Brain microvascular endothelial cell (primary cell): ENCODE results near the gene DAG1.

ENCODE experiments used
- DNase-seq: peaks from one replicate; pipeline ENCODE4 v3.0.0-alpha.2; 2020
- H3K27ac ChIP-seq: fragments of 250-450 bp; sonication (Bioruptor Pico); 2 replicates; pipeline ENCODE4 v1.5.1; 2020; ENCODE audit warnings: mild to moderate bottlenecking, moderate library complexity
- H3K27me3 ChIP-seq: fragments of 250-450 bp; sonication (Bioruptor Pico); replicated peaks from 2 replicates; pipeline ENCODE4 v1.5.1; 2020; ENCODE audit warnings: mild to moderate bottlenecking
- H3K36me3 ChIP-seq: fragments of 250-450 bp; sonication (Bioruptor Pico); replicated peaks from 2 replicates; pipeline ENCODE4 v1.5.1; 2020; ENCODE audit warnings: mild to moderate bottlenecking
- H3K4me3 ChIP-seq: 2 replicates; pipeline ENCODE4 v1.5.1; 2011; ENCODE audit warnings: low read depth, mild to moderate bottlenecking, control low read depth, low read length, moderate library complexity
- in situ Hi-C: cut with HindIII; loops from 2 replicates; pipeline ENCODE4 v1.10.0; 2017; ENCODE audit warnings: low sequenced_read_pairs, low pct_ligation_motif_present
- TF ChIP-seq, protein P1 (sequence below): IDR thresholded peaks from 2 replicates; pipeline ENCODE4 v1.5.1; 2011; ENCODE audit warnings: low read depth, mild to moderate bottlenecking, moderate library complexity, low read length, control low read depth, inconsistent platforms; ENCODE audit errors: missing control alignments

Gene DAG1

GRCh38 chr3:49567406-49567805 is 97.3 kb downstream of the DAG1 start:
- TF ChIP-seq, protein P1, sequence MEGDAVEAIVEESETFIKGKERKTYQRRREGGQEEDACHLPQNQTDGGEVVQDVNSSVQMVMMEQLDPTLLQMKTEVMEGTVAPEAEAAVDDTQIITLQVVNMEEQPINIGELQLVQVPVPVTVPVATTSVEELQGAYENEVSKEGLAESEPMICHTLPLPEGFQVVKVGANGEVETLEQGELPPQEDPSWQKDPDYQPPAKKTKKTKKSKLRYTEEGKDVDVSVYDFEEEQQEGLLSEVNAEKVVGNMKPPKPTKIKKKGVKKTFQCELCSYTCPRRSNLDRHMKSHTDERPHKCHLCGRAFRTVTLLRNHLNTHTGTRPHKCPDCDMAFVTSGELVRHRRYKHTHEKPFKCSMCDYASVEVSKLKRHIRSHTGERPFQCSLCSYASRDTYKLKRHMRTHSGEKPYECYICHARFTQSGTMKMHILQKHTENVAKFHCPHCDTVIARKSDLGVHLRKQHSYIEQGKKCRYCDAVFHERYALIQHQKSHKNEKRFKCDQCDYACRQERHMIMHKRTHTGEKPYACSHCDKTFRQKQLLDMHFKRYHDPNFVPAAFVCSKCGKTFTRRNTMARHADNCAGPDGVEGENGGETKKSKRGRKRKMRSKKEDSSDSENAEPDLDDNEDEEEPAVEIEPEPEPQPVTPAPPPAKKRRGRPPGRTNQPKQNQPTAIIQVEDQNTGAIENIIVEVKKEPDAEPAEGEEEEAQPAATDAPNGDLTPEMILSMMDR: no peak

DNA sequence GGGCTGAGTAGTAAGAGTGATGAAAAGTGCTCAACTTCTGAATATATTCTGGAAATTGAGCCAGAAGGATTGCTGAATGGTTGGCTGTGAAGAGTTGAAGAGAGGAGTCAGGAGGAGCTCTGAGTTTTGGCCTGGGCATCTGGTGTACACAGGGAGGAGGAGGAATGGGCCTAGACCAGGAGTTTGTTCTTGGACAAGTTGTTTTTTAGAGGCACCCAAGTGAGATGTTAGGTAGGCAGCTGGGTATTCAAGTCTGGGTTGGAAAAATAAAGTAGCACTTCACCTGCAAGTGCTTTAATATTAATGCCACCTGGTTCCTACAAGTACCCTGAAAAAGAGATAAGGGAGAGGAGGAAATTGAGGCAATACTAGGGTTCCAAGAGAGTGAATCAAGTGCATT is 98.9 kb downstream of the DAG1 start:
- TF ChIP-seq, protein P1: no peak

More at GRCh38 chr3:49567406-49567805, 97.3 kb downstream of the DAG1 start:
- H3K4me3 ChIP-seq: no peak overlapping the region
- no peak for DNase-seq
- no peaks in the 10 kb centered on the region for H3K27me3 ChIP-seq
- H3K27ac ChIP-seq: no peak overlapping the region
- H3K36me3 ChIP-seq: no peaks in the 10 kb centered on the region
- in situ Hi-C loops: loop anchor here (25.0 kb wide), 1 partner anchor 95 kb away; the partner anchor contains the start of gene APEH

GRCh38 chr3:49570028-49570654 is 100.1 kb downstream of the DAG1 start:
- in situ Hi-C loops: loop anchor here (25.0 kb wide), 1 partner anchor 92 kb away; the partner anchor contains the start of gene APEH
- TF ChIP-seq, protein P1: no peak
- Histone ChIP-seq H3K27me3 (no peaks in the 10 kb centered on the region), H3K4me3 (no peak overlapping the region), H3K27ac (no peak overlapping the region), H3K36me3 (no peaks in the 10 kb centered on the region)
- no peak for DNase-seq

More for the DNA sequence above, 98.9 kb downstream of the DAG1 start:
- no peak for DNase-seq
- no peaks in the 10 kb centered on the region for H3K27me3 ChIP-seq
- H3K27ac ChIP-seq: no peak overlapping the region
- no peak overlapping the region for H3K4me3 ChIP-seq
- no peaks in the 10 kb centered on the region for H3K36me3 ChIP-seq
- in situ Hi-C loops: loop anchor here (25.0 kb wide), 1 partner anchor 93 kb away; the partner anchor contains the start of gene APEH

DNA sequence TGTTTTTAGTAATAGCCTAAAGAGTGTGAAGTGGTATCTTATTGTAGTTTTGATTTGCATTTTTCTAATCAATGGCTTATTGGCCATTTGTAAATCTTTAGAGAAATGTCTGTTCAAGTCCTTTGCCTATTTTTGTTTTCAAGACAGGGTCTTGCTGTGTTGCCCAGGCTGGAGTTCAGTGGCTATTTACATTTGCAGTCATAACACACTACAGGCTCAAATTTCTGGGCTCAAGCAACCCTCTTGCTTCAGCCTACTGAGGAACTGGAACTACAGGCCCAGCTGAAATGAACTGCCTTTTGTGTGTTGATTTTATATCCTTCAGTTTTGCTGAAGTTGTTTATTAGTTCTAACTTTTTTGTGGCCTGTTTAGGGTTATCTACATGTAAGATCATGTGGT is 112.1 kb downstream of the DAG1 start:
- Histone ChIP-seq H3K4me3 (no peak overlapping the region), H3K27ac (no peak overlapping the region), H3K27me3 (no peaks in the 10 kb centered on the region), H3K36me3 (no peaks in the 10 kb centered on the region)
- TF ChIP-seq, protein P1: no peak
- in situ Hi-C loops: no loop called here
- DNase-seq: no peak
